Activated CD8-positive, alpha-beta T cell treated with anti-CD3 and anti-CD28 coated beads for 36 hours (primary cell): Measurements from ENCODE around the gene FARP1. TPM values are rescaled to one million over a fixed set of nuclear protein-coding genes. Genes with fewer than 3 reads are reported as not detected.

ENCODE experiments used
- ATAC-seq: fragments of 200-7000 bp; cut with Tn5 transposase; one replicate; pipeline ENCODE4 v1.10.0; 2021; ENCODE audit warnings: mild to moderate bottlenecking, moderate library complexity
- CTCF ChIA-PET: fragments of 350-600 bp; sonication (Branson Sonifier 250); formaldehyde crosslinking; loops from one replicate; lab custom pipeline; 2021; ENCODE audit warnings: antibody characterized with exemption; lab: Charles Lee
- POLR2A ChIA-PET: fragments of 350-600 bp; sonication (Branson Sonifier 250); formaldehyde crosslinking; loops from one replicate; lab custom pipeline; 2021; ENCODE audit warnings: antibody characterized with exemption; lab: Charles Lee
- DNase-seq: peaks from one replicate; pipeline ENCODE4 v3.0.0-alpha.2; 2020
- H3K27ac Mint-ChIP-seq: one replicate; pipeline ENCODE4 v1.8.0; 2021; ENCODE audit warnings: mild to moderate bottlenecking, mixed read lengths
- H3K27me3 Mint-ChIP-seq: one replicate; pipeline ENCODE4 v1.8.0; 2021; ENCODE audit warnings: mixed read lengths
- H3K36me3 Mint-ChIP-seq: one replicate; pipeline ENCODE4 v1.8.0; 2021; ENCODE audit warnings: low read depth, mixed read lengths
- H3K4me1 Mint-ChIP-seq: one replicate; pipeline ENCODE4 v1.8.0; 2021; ENCODE audit warnings: low read depth, mixed read lengths
- H3K4me3 Mint-ChIP-seq: one replicate; pipeline ENCODE4 v1.8.0; 2021; ENCODE audit warnings: mild to moderate bottlenecking, moderate library complexity, mixed read lengths
- H3K9me3 Mint-ChIP-seq: one replicate; pipeline ENCODE4 v1.8.0; 2021; ENCODE audit warnings: mixed read lengths
- intact Hi-C: fragments of 100-400 bp; cut with micrococcal nuclease; formaldehyde crosslinking; loops from one replicate; pipeline ENCODE4 v1.10.0; 2022
- total RNA-seq, 2 experiments: library from RNA; stranded (reverse); gene quantifications; one replicate each; pipeline ENCODE4 v1.2.3, GENCODE V29; 2021
- TF ChIP-seq, protein P1 (sequence below): fragments of 200-600 bp; IDR thresholded peaks from one replicate; pipeline ENCODE4 v1.8.0; 2022; ENCODE audit warnings: antibody characterized with exemption, mild to moderate bottlenecking

FARP1 gene
- total RNA-seq, 2 experiments from 2014 or later = 0.27 to 0.43 TPM

DNA sequence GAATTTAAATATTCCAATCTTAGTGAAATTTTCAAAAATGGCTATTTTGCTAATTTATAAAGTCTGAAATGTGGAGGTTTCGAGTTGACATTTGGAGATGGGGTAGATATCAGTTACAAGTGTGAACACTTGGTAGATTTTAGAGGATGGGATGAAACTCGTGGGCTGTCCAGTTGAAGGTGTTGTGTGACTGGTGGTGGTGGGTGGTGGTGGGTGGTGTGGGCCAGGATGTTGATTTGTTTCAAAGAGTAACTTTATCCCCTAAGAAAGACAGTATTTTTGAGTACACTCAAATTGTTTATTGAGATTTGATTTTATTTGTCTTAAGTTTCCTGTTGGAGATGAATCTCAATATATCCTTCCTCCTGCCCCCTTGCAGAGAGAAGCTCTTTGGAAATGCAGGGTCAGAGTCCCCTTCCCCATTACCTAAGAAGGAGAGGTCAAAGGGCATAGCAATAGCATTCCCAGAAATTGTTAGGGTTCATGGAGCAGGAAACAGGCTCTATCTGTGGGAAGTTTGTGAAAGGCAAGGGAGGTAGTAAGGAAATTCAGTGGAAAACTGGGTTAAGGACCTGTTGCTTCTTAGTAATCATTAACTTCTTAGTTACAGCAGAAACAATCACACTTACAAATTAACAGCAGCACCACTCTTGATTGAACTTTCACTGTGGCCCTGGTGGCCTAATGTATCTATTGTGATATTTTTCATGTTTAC lies 167.7 kb downstream of the FARP1 start:
- CTCF ChIA-PET = no interaction called here
- intact Hi-C loops = no loop called here
- H3K9me3 Mint-ChIP-seq = no peaks in the 10 kb centered on the region

DNA sequence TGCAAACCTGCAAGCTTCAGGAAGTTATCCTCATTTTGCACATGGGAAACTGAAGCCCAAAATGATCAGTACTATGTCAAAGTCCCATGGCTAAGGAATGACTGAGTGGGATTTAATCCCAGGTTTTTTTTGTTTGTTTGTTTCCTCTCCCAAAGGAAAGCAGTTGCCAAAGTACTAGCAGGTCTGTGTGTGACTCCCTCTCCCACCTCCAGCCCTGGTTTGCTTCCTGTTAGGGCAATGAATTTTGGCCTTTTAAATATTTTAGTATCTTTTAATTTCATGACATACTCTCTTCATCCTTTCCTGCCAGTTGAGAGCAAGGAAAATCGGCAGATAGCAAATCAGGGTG lies 168.3 kb downstream of the FARP1 start:
- ChIA-PET CTCF (no interaction called here), POLR2A (no interaction called here)
- no peak overlapping the region for H3K27ac Mint-ChIP-seq
- DNase-seq (no peak), ATAC-seq (no peak)
- no peaks in the 10 kb centered on the region for H3K9me3 Mint-ChIP-seq
- no peak overlapping the region for H3K4me3 Mint-ChIP-seq
- H3K27me3 Mint-ChIP-seq = peaks cover 3% of the 10 kb centered on the region
- TF ChIP-seq, protein P1, sequence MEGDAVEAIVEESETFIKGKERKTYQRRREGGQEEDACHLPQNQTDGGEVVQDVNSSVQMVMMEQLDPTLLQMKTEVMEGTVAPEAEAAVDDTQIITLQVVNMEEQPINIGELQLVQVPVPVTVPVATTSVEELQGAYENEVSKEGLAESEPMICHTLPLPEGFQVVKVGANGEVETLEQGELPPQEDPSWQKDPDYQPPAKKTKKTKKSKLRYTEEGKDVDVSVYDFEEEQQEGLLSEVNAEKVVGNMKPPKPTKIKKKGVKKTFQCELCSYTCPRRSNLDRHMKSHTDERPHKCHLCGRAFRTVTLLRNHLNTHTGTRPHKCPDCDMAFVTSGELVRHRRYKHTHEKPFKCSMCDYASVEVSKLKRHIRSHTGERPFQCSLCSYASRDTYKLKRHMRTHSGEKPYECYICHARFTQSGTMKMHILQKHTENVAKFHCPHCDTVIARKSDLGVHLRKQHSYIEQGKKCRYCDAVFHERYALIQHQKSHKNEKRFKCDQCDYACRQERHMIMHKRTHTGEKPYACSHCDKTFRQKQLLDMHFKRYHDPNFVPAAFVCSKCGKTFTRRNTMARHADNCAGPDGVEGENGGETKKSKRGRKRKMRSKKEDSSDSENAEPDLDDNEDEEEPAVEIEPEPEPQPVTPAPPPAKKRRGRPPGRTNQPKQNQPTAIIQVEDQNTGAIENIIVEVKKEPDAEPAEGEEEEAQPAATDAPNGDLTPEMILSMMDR = no peak
- intact Hi-C loops = no loop called here
- H3K4me1 Mint-ChIP-seq = no peaks in the 10 kb centered on the region
- no peaks in the 10 kb centered on the region for H3K36me3 Mint-ChIP-seq

More for the DNA sequence above, 167.7 kb downstream of the FARP1 start:
- no peak for DNase-seq
- TF ChIP-seq, protein P1 = no peak
- no peak overlapping the region for H3K27ac Mint-ChIP-seq
- POLR2A ChIA-PET = no interaction called here
- ATAC-seq = no peak
- peaks cover 3% of the 10 kb centered on the region for H3K27me3 Mint-ChIP-seq
- H3K4me1 Mint-ChIP-seq = no peaks in the 10 kb centered on the region
- H3K4me3 Mint-ChIP-seq = no peak overlapping the region
- H3K36me3 Mint-ChIP-seq = no peaks in the 10 kb centered on the region

DNA sequence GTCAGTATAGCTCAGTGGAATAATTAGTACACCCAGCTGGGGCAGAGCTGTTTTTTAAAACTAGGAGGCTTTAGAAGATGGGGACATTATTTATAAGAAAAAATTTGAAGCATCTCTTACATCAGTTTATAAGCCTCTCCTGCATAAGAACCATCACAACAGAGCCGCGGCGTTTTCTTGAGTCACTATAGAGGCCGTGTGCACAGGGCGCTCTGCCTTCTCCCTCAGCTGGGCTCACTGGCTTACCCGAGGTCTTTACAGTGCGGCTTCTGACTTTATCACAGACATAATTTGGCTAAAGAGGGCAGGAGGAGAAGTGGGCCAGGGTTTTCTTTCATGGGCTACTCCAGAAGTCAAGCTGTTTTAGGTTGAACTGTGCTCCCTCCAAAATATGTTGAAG lies 169.7 kb downstream of the FARP1 start:
- ATAC-seq (no peak), DNase-seq (no peak)
- TF ChIP-seq, protein P1 = no peak
- no peaks in the 10 kb centered on the region for H3K9me3 Mint-ChIP-seq
- peaks cover 3% of the 10 kb centered on the region for H3K27me3 Mint-ChIP-seq
- no peak overlapping the region for H3K27ac Mint-ChIP-seq
- no peaks in the 10 kb centered on the region for H3K36me3 Mint-ChIP-seq
- no peaks in the 10 kb centered on the region for H3K4me1 Mint-ChIP-seq
- ChIA-PET POLR2A (no interaction called here), CTCF (no interaction called here)
- intact Hi-C loops = no loop called here
- no peak overlapping the region for H3K4me3 Mint-ChIP-seq

DNA sequence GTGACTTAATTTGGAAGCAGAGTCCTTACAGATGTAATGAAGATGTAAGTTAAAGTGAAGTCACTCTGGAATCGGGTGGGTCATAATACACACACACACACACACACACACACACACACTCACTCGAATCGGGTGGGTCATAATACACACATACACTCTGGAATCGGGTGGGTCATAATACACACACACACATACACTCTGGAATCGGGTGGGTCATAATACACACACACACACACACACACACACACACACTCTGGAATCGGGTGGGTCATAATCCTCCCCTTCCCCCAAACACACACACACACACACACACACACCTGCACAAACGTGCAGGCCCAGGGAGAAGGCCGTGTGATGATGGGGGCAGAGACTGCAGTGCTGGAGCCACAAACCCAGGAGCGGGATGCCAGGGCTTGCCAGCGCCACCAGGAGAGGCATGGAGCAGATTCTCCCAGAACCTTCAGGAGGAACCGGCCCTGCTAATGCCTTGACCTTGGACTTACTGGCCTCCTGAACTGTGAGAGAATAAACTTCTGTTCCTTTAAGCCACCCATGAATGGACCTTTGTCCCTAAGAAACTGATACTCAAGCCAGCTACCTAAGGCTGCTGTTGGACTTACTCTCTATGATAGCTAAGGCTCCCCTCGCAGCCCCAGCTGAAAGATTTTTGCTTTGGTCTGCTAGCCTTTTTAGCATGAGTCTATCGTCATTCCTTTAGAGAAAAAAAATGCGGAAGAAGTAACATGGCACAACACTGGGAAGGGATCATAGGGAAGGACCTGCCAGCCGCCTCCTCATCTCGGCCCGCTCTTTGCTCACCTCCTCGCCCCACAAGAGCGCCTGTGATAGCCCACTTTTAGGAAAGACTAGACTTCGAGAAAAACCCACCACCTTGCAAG lies 170.4 kb downstream of the FARP1 start:
- no peaks in the 10 kb centered on the region for H3K9me3 Mint-ChIP-seq

More for the DNA sequence above, 170.4 kb downstream of the FARP1 start:
- Mint-ChIP-seq H3K4me3 (no peak overlapping the region), H3K27me3 (peaks cover 5% of the 10 kb centered on the region), H3K4me1 (no peaks in the 10 kb centered on the region), H3K27ac (no peak overlapping the region), H3K36me3 (no peaks in the 10 kb centered on the region)
- intact Hi-C loops = no loop called here
- DNase-seq (no peak), ATAC-seq (no peak)
- POLR2A ChIA-PET = no interaction called here
- CTCF ChIA-PET = no interaction called here
- TF ChIP-seq, protein P1 = no peak
